ENCODE measurements around the gene FOXG1.

The FOXG1 gene

DNA sequence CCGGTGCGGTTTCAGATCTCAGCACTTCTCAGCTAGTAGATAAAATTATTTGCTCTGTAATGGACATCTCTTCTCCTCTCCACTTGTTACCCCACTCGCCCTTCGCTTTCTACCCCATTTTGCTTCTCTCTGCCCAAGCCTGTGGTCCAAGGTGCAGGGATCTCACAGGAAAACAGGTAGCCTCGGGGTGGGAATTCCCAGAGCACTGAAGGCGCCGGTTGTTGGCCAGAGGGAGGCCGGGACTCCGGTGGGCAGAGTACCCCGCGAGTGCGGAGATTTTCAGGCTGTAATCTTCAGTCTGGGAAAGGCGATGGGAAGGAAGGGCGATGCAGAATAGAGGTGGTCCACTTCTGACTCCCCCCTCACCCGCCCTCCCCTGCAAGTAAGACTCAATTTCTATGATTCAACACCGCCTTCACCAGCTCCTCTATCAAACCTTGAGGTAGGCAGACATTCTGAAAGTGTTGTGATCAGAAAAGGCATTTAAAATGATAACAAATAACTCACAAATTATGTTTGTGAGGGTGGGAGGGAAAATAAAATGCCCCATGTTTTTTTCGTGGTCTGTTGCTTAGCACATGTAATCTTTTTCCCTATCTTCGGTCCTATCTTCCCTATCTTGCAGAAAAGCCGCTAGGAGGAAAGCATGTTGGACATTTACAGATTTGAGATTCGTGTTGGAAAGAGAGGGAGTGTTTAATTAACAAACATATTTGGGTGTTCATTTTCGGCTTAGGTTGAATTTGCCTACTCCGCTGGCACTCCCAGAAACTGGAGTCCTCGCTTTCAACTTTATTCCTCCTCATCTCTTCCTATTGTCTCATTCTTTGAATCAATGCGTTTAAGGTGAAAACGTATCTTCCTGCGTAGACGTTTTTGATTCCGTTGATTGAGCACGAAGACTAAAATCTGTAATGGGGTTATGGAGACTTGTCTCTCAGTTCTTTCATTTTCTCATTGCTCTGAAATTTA, 8.5 kb downstream of the FOXG1 start:
- DNase-seq (ENCODE audit: low read depth, low spot score): no peak
- TF ChIP-seq, protein P1, sequence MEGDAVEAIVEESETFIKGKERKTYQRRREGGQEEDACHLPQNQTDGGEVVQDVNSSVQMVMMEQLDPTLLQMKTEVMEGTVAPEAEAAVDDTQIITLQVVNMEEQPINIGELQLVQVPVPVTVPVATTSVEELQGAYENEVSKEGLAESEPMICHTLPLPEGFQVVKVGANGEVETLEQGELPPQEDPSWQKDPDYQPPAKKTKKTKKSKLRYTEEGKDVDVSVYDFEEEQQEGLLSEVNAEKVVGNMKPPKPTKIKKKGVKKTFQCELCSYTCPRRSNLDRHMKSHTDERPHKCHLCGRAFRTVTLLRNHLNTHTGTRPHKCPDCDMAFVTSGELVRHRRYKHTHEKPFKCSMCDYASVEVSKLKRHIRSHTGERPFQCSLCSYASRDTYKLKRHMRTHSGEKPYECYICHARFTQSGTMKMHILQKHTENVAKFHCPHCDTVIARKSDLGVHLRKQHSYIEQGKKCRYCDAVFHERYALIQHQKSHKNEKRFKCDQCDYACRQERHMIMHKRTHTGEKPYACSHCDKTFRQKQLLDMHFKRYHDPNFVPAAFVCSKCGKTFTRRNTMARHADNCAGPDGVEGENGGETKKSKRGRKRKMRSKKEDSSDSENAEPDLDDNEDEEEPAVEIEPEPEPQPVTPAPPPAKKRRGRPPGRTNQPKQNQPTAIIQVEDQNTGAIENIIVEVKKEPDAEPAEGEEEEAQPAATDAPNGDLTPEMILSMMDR (IDR thresholded peaks at IDR 0.05; ENCODE audit: low read depth, low read length): no peak
- in situ Hi-C loops (cut with HindIII; ENCODE audit: low sequenced_read_pairs): no loop called here
- peak overlapping the region; percentile 4 for H3K4me3 ChIP-seq (ENCODE audit: low read depth, low read length)

DNA sequence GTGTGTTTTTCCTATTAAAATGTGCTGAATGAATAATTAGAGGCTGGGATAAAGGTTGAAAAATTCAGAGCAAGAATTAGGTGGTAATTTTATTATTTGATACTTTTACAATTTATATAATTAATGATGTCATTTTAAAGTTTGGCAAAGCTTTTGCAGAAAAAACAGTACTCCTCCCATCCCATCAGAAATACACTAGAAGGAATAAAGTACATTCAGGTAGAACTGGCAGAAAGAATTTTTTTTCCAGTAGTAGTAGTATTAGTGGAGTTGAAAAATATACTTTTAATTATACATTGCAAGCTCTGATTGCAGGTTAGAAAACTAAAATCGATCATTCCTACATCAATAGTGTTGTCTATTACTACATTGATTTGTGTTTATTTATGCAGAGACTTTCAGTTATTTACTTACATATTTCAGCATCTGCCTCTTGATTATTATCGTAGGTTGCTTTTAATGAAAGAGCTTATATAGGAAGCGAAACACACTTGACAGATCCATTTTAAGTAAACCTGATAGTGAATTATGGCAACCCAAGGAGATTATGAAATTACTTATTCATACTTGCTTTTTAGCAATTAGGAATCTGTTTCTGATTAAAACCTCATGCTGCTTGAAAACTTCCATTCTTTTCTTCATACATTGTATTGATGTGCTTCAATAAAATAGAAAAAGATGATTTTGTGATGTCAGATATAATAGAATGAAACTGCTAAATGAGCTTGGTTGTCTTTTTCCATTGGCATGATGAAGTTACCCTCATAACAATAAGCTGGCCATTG, 10.1 kb downstream of the FOXG1 start:
- in situ Hi-C loops (cut with HindIII; ENCODE audit: low sequenced_read_pairs): no loop called here
- no peak overlapping the region for H3K4me3 ChIP-seq (ENCODE audit: low read depth, low read length)
- TF ChIP-seq, protein P1 (IDR thresholded peaks at IDR 0.05; ENCODE audit: low read depth, low read length): no peak

DNA sequence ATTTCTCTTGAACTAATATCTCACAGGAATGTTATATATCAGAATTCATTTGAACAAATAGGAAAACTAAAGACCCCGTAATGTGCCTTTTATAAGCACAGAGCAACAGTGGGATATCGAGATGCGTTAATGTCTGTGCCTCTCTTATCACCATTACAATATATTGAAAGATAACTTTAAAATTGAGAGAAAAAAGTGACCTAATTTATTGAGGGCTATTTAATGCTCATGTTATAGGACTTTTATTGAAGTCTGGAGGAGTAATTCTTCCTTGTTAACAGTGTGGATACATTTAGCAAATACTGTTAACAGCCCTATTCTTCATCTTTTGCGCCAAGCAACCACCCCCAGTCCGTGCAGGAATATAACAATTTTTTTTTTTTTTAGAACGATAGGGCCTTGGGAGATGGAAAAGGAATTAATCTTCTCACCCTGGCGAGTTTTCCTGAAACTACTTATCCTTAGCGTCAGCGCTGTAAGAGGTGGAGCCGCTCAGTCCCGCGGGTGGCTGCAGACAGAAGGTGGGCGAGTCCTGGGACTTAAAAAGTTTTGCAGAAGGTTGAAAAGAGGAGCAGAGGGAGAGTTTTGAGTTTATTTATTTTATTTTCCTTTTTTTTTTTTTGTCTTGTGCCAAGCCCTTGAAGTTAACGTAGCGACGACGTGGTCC, 11.0 kb downstream of the FOXG1 start:
- H3K4me3 ChIP-seq (ENCODE audit: low read depth, low read length): no peak overlapping the region
- TF ChIP-seq, protein P1 (IDR thresholded peaks at IDR 0.05; ENCODE audit: low read depth, low read length): no peak
- in situ Hi-C loops (cut with HindIII; ENCODE audit: low sequenced_read_pairs): no loop called here
- no peak for DNase-seq (ENCODE audit: low read depth, low spot score)

More for the DNA sequence above, 10.1 kb downstream of the FOXG1 start:
- no peak for DNase-seq (ENCODE audit: low read depth, low spot score)

DNA sequence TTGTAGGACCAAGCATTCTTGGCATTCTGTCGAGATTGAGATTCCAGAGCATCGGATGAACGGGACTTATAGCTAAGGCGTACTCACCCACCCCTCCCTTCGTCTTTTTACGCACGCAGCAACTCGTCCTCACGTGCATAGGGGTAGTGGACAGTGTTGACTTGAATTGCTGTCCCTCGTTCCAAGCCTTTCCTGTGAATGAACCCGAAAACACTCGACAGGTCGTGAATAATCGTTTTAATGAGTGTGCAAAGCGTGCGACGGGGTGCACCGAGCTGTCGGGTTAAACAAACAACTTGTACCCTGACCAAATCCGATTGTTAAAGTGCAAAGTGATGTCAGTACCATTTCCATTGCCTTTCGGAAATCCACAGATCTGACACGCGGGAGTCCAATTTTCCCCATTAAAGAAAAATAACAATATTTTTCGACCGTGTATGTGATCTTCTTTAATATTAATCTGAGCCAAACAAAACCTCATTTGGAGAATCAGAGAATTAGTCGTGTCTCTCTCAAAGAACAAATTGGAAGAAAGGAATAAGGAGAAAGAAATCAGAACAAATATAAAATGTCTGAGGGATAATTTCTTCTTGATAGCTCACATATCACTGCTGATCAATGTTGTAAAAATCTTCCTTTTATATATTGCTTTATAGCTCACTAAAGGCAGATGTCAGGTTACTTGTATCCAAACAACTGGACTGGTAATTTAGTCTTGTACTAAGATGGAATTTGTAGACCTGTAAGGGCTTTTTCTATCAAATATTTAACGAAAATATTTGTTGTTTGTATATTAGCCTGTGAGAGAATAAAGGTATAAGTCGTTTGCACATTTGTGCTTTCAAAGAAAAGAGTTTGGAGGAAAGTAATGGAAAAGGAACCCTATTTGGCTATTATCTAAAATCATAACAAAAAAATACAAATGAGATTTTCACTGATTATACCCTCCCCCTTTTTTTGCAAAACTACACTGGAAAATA, 11.8 kb downstream of the FOXG1 start:
- DNase-seq (ENCODE audit: low read depth, low spot score): no peak
- in situ Hi-C loops (cut with HindIII; ENCODE audit: low sequenced_read_pairs): no loop called here
- no peak overlapping the region for H3K4me3 ChIP-seq (ENCODE audit: low read depth, low read length)
- TF ChIP-seq, protein P1 (IDR thresholded peaks at IDR 0.05; ENCODE audit: low read depth, low read length): no peak

DNA sequence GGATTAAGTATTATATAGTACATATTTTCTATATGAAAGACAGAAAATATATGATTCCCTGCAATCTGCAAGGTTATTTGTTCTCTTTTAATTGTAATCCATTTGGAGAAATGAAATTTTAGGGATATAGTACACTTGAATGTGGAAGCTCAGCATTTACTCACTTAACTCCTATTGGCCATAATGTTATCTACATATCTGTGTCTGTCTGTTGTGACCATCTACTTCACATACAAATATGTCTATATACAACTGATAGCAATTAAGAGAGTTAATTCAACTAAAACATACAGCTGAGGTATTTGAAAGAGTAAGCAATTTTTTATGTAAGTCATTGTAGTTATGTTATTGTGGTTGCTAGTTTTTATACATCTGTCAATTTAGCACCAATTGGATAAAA, 12.9 kb downstream of the FOXG1 start:
- TF ChIP-seq, protein P1 (IDR thresholded peaks at IDR 0.05; ENCODE audit: low read depth, low read length): no peak
- no peak overlapping the region for H3K4me3 ChIP-seq (ENCODE audit: low read depth, low read length)
- in situ Hi-C loops (cut with HindIII; ENCODE audit: low sequenced_read_pairs): no loop called here
- no peak for DNase-seq (ENCODE audit: low read depth, low spot score)
